Ectodermal cell (in vitro differentiated cells): ENCODE measurements around the gene PCDH18.
"Not testable (repeated sequence)": the region's sequence is repeated elsewhere in the genome, so short reads cannot be mapped to it uniquely, and the experiment has no call there.

ENCODE experiments used
- H3K27ac ChIP-seq: 2 replicates; pipeline ENCODE4 v1.7.0; 2013; ENCODE audit warnings: mild to moderate bottlenecking, low read depth, low read length; ENCODE audit not compliant: insufficient read depth, poor library complexity, severe bottlenecking
- H3K27me3 ChIP-seq: 2 replicates; pipeline ENCODE4 v1.7.0; 2013; ENCODE audit warnings: mild to moderate bottlenecking, low read length; ENCODE audit not compliant: insufficient read depth, control insufficient read depth, poor library complexity, severe bottlenecking
- H3K36me3 ChIP-seq: one replicate; pipeline ENCODE4 v1.7.0; 2013; ENCODE audit warnings: low read length; ENCODE audit not compliant: control insufficient read depth, insufficient read depth
- H3K4me1 ChIP-seq: one replicate; pipeline ENCODE4 v1.7.0; 2013; ENCODE audit warnings: low read length; ENCODE audit not compliant: control insufficient read depth, insufficient read depth
- H3K4me3 ChIP-seq: 2 replicates; pipeline ENCODE4 v1.7.0; 2013; ENCODE audit warnings: low read depth, low read length, control low read depth; ENCODE audit not compliant: insufficient read depth
- H3K9me3 ChIP-seq: 2 replicates; pipeline ENCODE4 v1.7.0; 2013; ENCODE audit warnings: mild to moderate bottlenecking, low read length, moderate library complexity; ENCODE audit not compliant: control insufficient read depth
- WGBS, 2 experiments: methylation state at CpG; one replicate each; pipeline ENCODE4 v1.1.7; 2013; ENCODE audit warnings: missing lambda C conversion rate in 2 of 2; 5-methylcytosine and 5-hydroxymethylcytosine counted together

The PCDH18 gene

GRCh38 chr4:137531168-137531985, 917 bp downstream of the PCDH18 start:
- Histone ChIP-seq H3K4me1 (peaks cover 32% of the 10 kb centered on the region), H3K27me3 (no peaks in the 10 kb centered on the region), H3K4me3 (peak overlapping the region; percentile 88), H3K9me3 (no peaks in the 10 kb centered on the region), H3K36me3 (peaks cover 34% of the 10 kb centered on the region), H3K27ac (peak overlapping the region; percentile 94)
- 1 to 3% methylated on average over 13 of the region's 13 CpGs for WGBS, 2 experiments

GRCh38 chr4:137530176-137530575, 2.1 kb downstream of the PCDH18 start:
- Histone ChIP-seq H3K4me3 (peak overlapping the region; percentile 88), H3K4me1 (peaks cover 32% of the 10 kb centered on the region), H3K27me3 (no peaks in the 10 kb centered on the region), H3K27ac (no peak overlapping the region), H3K36me3 (peaks cover 39% of the 10 kb centered on the region), H3K9me3 (no peaks in the 10 kb centered on the region)
- WGBS, 2 experiments, result 76 to 81% methylated on average over 7 of the region's 7 CpGs

- peaks cover 24% of the 10 kb centered on the region for H3K4me1 ChIP-seq
- H3K36me3 ChIP-seq, result peaks cover 42% of the 10 kb centered on the region
- no peak overlapping the region for H3K27ac ChIP-seq
- no peaks in the 10 kb centered on the region for H3K27me3 ChIP-seq
- H3K4me3 ChIP-seq, result peak overlapping the region; percentile 88
- H3K9me3 ChIP-seq, result no peaks in the 10 kb centered on the region
- 46 to 48% methylated on average over 5 of the region's 5 CpGs for WGBS, 2 experiments
Measured at GRCh38 chr4:137529432-137529831, 2.9 kb downstream of the PCDH18 start.

GRCh38 chr4:137528673-137529072, 3.6 kb downstream of the PCDH18 start:
- Histone ChIP-seq H3K27me3 (no peaks in the 10 kb centered on the region), H3K9me3 (no peaks in the 10 kb centered on the region), H3K4me3 (peak overlapping the region; percentile 88), H3K27ac (no peak overlapping the region), H3K4me1 (peaks cover 17% of the 10 kb centered on the region), H3K36me3 (peaks cover 48% of the 10 kb centered on the region)
- 68 to 71% methylated on average over 2 to 4 of the region's 4 CpGs for WGBS, 2 experiments

GRCh38 chr4:137526681-137527080, 5.6 kb downstream of the PCDH18 start:
- Histone ChIP-seq H3K27me3 (no peaks in the 10 kb centered on the region), H3K9me3 (no peaks in the 10 kb centered on the region), H3K4me1 (peaks cover 11% of the 10 kb centered on the region), H3K27ac (no peak overlapping the region), H3K4me3 (peak overlapping the region; percentile 27), H3K36me3 (peaks cover 48% of the 10 kb centered on the region)

- Histone ChIP-seq H3K27me3 (no peaks in the 10 kb centered on the region), H3K9me3 (no peaks in the 10 kb centered on the region), H3K27ac (no peak overlapping the region), H3K4me3 (no peak overlapping the region), H3K4me1 (peaks cover 11% of the 10 kb centered on the region), H3K36me3 (peaks cover 50% of the 10 kb centered on the region)
- 95 to 96% methylated on average over 4 of the region's 4 CpGs for WGBS, 2 experiments
Measured at GRCh38 chr4:137524725-137525369, 7.4 kb downstream of the PCDH18 start.

GRCh38 chr4:137523329-137523728, 9.0 kb downstream of the PCDH18 start:
- Histone ChIP-seq H3K36me3 (peaks cover 38% of the 10 kb centered on the region), H3K4me3 (no peak overlapping the region), H3K27ac (no peak overlapping the region), H3K4me1 (peaks cover 11% of the 10 kb centered on the region), H3K27me3 (no peaks in the 10 kb centered on the region), H3K9me3 (no peaks in the 10 kb centered on the region)
- 80 to 100% methylated on average over 1 of the region's 1 CpG for WGBS, 2 experiments

- no peaks in the 10 kb centered on the region for H3K4me1 ChIP-seq
- H3K27ac ChIP-seq, result no peak overlapping the region
- no peak overlapping the region for H3K4me3 ChIP-seq
Measured at GRCh38 chr4:137521053-137521452, 11.2 kb downstream of the PCDH18 start.

GRCh38 chr4:137519406-137519805, 12.9 kb downstream of the PCDH18 start:
- 92 to 96% methylated on average over 2 of the region's 2 CpGs for WGBS, 2 experiments
- Histone ChIP-seq H3K9me3 (no peaks in the 10 kb centered on the region), H3K4me3 (no peak overlapping the region), H3K27ac (no peak overlapping the region), H3K36me3 (peaks cover 14% of the 10 kb centered on the region), H3K27me3 (no peaks in the 10 kb centered on the region), H3K4me1 (no peaks in the 10 kb centered on the region)

More at GRCh38 chr4:137521053-137521452, 11.2 kb downstream of the PCDH18 start:
- Histone ChIP-seq H3K27me3 (no peaks in the 10 kb centered on the region), H3K36me3 (peaks cover 22% of the 10 kb centered on the region), H3K9me3 (no peaks in the 10 kb centered on the region)
- 97 to 98% methylated on average over 9 of the region's 9 CpGs for WGBS, 2 experiments

GRCh38 chr4:137517323-137517722, 15.0 kb downstream of the PCDH18 start:
- H3K27ac ChIP-seq, H3K36me3 ChIP-seq, H3K4me1 ChIP-seq, H3K4me3 ChIP-seq, H3K27me3 ChIP-seq, H3K9me3 ChIP-seq: not testable (repeated sequence)
- WGBS, 2 experiments, result 83 to 93% methylated on average over 3 of the region's 3 CpGs
